ENCODE results near the gene EME1.

EME1 gene

DNA sequence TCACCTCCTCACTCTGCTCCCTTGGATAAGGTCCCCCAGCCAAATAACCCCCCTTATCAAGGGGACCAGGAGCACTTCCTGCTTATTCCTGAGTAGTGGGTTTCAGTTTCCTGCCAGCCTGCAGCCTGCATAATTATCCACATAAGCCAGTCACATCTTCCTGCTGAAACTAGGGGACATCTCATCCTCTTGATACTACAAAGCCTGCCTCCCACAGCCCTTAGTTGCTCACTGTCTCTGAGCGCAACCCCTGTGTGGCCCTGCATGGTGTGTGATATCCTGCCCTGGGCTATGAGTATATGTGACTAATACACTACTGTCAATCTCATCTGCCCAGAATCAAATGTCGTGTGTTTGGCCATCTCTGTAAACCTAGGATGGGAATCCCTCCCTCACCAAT is 35.1 kb upstream of the EME1 start:
- TF ChIP-seq POLR2AphosphoS5 (IDR thresholded peaks at IDR 0.05; ENCODE audit: low read depth, low read length) (no peak), PAX5 (IDR thresholded peaks at IDR 0.05; ENCODE audit: insufficient read depth, low read length, severe bottlenecking) (no peak), SPI1 (IDR thresholded peaks at IDR 0.05; ENCODE audit: low read depth, low read length) (no peak), POLR2A (IDR thresholded peaks at IDR 0.05; ENCODE audit: low read depth, low read length) (no peak)
- FAIRE-seq = no peak
- no peak for DNase-seq (ENCODE audit: insufficient read length, low spot score)

DNA sequence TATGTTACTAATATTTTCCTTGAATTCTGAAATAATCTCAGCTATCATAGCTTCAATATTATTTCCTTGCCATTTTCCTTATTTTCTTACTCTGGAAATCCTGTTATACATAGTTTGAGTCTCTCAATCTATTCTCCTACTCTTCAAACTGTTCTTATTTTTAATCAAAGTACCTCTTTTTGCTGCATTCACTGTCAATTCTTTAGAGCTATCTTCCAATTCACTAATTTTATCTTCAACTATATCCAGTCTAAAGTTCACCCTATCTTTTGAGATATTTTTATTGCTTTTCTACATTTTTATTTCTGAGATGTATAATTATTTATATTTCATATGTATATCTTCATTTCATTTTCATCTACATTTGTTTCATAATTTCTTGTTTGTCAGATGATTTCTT is 34.4 kb upstream of the EME1 start:
- TF ChIP-seq POU2F2 (IDR thresholded peaks at IDR 0.05; ENCODE audit: low read depth, low read length) (no peak), POLR2AphosphoS5 (IDR thresholded peaks at IDR 0.05; ENCODE audit: low read depth, low read length) (no peak), PAX5 (IDR thresholded peaks at IDR 0.05; ENCODE audit: insufficient read depth, low read length, severe bottlenecking) (no peak), TAF1 (IDR thresholded peaks at IDR 0.05; ENCODE audit: low read depth, low read length) (no peak), POLR2A (IDR thresholded peaks at IDR 0.05; ENCODE audit: low read depth, low read length) (no peak), SPI1 (IDR thresholded peaks at IDR 0.05; ENCODE audit: low read depth, low read length) (no peak)
- DNase-seq (ENCODE audit: insufficient read length, low spot score) (no peak), FAIRE-seq (no peak)

DNA sequence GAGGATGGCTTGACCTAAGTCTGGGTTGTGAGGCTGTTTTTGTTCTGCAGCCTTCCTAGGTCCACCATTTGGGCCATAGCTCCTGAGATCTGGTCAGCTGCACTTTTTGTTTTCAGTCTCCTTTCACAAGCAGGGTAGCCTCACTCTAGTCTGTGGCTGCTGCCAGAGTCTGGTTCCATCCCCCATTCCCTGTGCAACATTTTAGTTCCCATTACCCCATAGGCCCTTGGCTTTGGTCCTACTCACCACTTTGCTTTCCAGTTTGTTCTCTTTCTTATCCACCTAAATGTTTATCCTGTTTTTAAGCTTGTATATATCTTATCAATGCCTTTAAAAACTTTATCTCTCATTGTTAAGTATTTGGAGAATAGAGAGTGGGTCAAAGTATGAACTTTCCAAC is 33.6 kb upstream of the EME1 start:
- no peak for TF ChIP-seq SPI1 (IDR thresholded peaks at IDR 0.05; ENCODE audit: low read depth, low read length)
- TF ChIP-seq TAF1 (IDR thresholded peaks at IDR 0.05; ENCODE audit: low read depth, low read length) = no peak
- no peak for TF ChIP-seq PAX5 (IDR thresholded peaks at IDR 0.05; ENCODE audit: insufficient read depth, low read length, severe bottlenecking)
- no peak for TF ChIP-seq POLR2A (IDR thresholded peaks at IDR 0.05; ENCODE audit: low read depth, low read length)
- TF ChIP-seq POU2F2 (IDR thresholded peaks at IDR 0.05; ENCODE audit: low read depth, low read length) = no peak
- TF ChIP-seq POLR2AphosphoS5 (IDR thresholded peaks at IDR 0.05; ENCODE audit: low read depth, low read length) = no peak
- DNase-seq (ENCODE audit: insufficient read length, low spot score) = no peak
- no peak for FAIRE-seq

DNA sequence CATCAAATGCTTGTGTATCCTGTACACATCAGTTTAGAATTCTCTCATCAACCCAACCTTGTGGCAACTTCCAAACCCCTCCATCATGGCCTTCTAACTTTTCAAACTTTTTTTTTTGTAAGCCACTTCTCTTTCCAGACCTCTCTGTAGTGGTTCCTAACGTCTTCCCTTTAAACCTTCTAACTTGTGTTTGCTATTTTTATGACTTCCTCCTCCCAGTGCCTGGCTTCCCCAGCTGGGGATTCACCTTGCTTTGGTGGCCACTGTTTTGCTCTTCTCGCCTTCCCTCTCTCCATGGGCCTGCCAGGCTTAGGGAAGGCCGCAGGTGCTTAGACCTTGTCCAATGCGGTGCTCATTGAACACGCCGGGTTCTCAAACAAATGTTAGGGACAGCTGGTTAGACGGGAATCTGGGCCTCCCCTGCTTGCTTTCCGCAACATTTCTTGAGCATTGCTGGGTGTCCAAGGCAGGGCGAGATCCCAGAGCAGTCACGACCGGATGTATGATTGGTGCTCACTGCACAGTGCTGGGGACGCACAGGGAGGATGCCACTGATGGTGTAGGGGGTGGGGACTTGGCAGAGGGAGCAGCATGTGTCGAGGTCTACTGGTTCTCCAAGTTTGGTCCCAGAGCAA is 28.2 kb upstream of the EME1 start:
- no peak for DNase-seq (ENCODE audit: insufficient read length, low spot score)
- TF ChIP-seq SPI1 (IDR thresholded peaks at IDR 0.05; ENCODE audit: low read depth, low read length) (no peak), POLR2AphosphoS5 (IDR thresholded peaks at IDR 0.05; ENCODE audit: low read depth, low read length) (no peak)
- peak; percentile 40 for FAIRE-seq

DNA sequence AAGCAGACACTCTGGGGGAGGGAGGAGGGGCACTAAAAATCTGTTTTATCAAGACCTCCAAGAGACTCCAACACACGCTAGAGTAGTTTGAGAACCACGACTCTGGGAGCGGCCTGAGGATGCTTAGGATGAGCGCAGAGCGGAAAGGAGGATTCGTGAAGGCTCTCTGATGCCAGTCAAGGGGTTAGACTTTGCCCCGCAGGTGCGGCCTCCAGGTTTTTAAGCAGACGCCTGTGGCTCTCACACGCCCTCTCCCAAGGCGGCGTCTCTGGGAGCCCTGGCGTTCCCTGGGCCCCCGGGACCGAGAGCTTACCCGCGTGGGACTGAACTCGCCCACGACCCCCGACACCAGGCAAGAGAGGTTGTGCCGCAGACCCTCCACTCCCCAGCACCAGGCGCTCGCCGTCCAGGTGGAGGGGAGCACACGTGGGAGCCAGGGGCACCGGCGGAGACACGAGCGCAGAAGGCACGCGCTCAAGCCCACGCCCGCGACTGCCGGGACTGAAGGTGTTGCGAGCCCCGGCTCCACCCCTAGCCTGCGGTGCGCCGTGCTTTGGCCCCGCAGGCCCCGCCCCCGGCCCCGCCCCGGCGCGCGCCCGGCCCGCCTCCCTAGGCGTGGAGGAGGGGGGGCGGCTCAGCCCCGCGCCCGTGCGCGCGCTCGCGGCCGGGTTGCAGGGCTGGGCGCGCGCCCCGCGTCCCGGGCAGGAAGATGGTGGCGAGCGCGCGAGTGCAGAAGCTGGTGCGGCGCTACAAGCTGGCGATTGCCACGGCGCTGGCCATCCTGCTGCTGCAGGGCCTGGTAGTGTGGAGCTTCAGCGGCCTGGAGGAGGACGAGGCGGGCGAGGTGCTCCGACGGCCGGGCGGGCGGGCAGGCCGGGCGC is 27.4 kb upstream of the EME1 start, which contains the start of gene XYLT2:
TSS of gene XYLT2 (plus strand) at position 695 of the 881 bp plus-strand sequence. CDS start at position 710, 15 bp downstream.
- DNase-seq (ENCODE audit: insufficient read length, low spot score) (peak; percentile 98), FAIRE-seq (peak; percentile 93)
- TF ChIP-seq TAF1 (IDR thresholded peaks at IDR 0.05; ENCODE audit: low read depth, low read length) = peak; percentile 74
- TF ChIP-seq POLR2A (IDR thresholded peaks at IDR 0.05; ENCODE audit: low read depth, low read length) = peak; percentile 66; the same call in 1 of the 2 replicates
- no peak for TF ChIP-seq POU2F2 (IDR thresholded peaks at IDR 0.05; ENCODE audit: low read depth, low read length)
- peak; percentile 60; the same call in 1 of the 2 replicates for TF ChIP-seq POLR2AphosphoS5 (IDR thresholded peaks at IDR 0.05; ENCODE audit: low read depth, low read length)
- TF ChIP-seq SPI1 (IDR thresholded peaks at IDR 0.05; ENCODE audit: low read depth, low read length) = no peak
- TF ChIP-seq PAX5 (IDR thresholded peaks at IDR 0.05; ENCODE audit: insufficient read depth, low read length, severe bottlenecking) = no peak

DNA sequence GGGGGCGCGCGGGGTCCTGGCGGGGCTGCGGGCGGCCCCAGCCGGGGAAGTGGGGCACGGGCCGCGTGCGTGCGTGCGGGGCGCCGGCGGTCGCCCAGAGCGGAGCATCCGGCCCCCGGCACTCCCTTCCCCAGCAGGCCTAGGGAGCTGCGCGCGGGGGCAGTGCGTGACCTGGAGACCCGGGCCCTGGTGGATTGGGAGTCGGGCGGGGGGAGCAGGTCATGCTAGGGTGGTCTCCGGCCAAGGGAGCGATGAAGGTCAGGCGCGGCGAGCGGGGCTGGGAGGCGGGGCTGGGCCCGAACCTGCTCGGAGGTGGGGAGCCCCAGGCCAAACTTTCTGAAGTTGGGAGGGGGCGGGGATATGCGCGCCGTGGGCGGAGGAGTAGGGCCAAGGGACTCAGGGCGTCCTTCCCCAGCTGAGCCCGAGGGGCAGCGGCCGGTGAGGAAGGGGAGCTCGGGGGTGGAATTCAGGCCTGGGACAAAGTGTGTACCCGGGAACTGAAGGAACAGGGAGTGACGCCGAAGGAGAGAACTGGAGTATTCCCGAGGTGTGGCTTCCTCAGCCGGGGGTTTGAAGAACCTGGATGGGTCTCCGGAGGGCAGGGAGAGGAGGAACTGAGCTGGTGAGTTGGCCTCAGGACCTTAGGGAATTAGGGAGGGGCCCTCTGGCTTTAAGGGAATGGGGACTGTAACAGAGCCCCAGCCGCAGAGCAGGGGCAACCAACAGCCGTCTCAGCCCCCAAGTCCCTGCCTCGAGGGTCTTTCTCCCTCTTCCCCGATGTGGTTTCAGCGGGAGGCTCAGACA is 26.5 kb upstream of the EME1 start:
- FAIRE-seq (no peak), DNase-seq (ENCODE audit: insufficient read length, low spot score) (peak; percentile 67)
- TF ChIP-seq TAF1 (IDR thresholded peaks at IDR 0.05; ENCODE audit: low read depth, low read length) (no peak), POU2F2 (IDR thresholded peaks at IDR 0.05; ENCODE audit: low read depth, low read length) (peak; percentile 13; the same call in 1 of the 2 replicates)

DNA sequence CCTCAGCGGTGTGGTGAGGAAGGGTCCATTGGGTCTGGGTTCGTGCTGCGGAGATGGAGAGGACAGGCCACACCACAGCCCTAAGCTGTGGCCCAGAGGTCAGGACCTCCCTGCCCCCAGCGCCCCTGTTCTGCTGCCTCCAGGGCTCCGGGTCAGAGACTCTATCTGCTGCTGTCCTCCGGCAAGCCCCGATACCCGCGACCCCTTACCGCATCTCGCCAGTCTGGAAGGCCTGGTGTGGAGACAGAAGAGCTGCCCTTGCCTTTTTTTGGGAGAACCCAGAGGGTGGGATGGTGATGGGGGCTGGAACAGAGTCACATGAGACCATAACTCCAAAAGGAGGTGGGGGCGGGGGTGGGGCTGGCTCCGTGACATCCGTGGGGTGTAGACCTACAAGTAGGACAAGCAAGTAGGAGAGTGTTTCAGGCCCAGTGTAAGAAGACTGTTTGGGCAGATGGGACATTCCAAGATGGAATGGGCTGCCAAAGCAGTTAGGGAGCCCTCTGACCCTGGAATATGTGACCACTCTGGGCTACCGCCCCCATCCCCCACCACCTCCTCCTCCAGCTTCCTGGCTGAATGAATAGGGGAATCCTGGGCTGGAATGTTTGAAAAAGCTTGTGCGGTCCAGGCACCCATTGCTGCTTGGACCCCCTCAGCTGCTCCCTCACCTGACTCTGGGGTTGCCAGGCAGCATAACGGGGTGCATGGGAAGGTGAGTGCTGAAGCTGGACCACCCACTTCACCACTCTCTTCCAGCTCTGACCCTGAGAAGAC is 25.7 kb upstream of the EME1 start:
- TF ChIP-seq SPI1 (IDR thresholded peaks at IDR 0.05; ENCODE audit: low read depth, low read length) = no peak
- TF ChIP-seq PAX5 (IDR thresholded peaks at IDR 0.05; ENCODE audit: insufficient read depth, low read length, severe bottlenecking) = no peak
- no peak for TF ChIP-seq POU2F2 (IDR thresholded peaks at IDR 0.05; ENCODE audit: low read depth, low read length)
- TF ChIP-seq TAF1 (IDR thresholded peaks at IDR 0.05; ENCODE audit: low read depth, low read length) = no peak
- no peak for TF ChIP-seq POLR2A (IDR thresholded peaks at IDR 0.05; ENCODE audit: low read depth, low read length)
- no peak for TF ChIP-seq POLR2AphosphoS5 (IDR thresholded peaks at IDR 0.05; ENCODE audit: low read depth, low read length)
- no peak for DNase-seq (ENCODE audit: insufficient read length, low spot score)
- no peak for FAIRE-seq

DNA sequence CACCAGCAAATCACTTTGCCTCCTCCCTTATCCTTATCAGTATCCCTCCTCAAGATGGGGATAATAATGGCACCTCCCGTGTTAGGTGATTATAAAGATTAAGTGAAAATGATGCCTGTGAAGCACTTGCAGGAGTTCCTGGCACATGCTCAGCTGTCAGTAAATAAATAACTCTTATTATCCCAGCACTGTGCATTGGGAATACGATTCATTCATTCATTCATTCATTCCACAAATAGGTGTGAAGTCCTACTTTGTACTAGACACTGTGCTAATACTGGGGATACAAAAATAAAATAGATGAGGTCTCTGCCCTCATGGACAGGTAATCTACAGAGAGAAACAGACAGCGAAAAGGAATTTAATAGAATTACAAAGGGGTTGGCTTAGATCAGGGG is 25.1 kb upstream of the EME1 start:
- no peak for FAIRE-seq
- TF ChIP-seq TAF1 (IDR thresholded peaks at IDR 0.05; ENCODE audit: low read depth, low read length) = no peak
- no peak for TF ChIP-seq POLR2AphosphoS5 (IDR thresholded peaks at IDR 0.05; ENCODE audit: low read depth, low read length)
- no peak for TF ChIP-seq POU2F2 (IDR thresholded peaks at IDR 0.05; ENCODE audit: low read depth, low read length)
- no peak for DNase-seq (ENCODE audit: insufficient read length, low spot score)
